K562 (cell line): ENCODE results near the gene SLC8A2. TPM values are rescaled to one million over a fixed set of nuclear protein-coding genes. Genes with fewer than 3 reads are reported as not detected.
A peak's percentile ranks its signal among the peaks of the same experiment; 100 is the strongest.

ENCODE experiments used
- ATAC-seq: fragments of 200-7000 bp; cut with Tn5 transposase; 3 replicates; pipeline ENCODE4 v1.9.1; 2020; ENCODE audit warnings: moderate library complexity
- BruUV-seq: library from RNA; stranded (reverse); fragments of 400-500 nt; replicated peaks from 2 replicates; lab custom pipeline; 2021; lab: Mats Ljungman, UMichigan
- CTCF ChIA-PET: fragments of 300-600 bp; formaldehyde crosslinking; extraction: SDS; loops from one replicate; lab custom pipeline; 2021; ENCODE audit warnings: low intra/inter-chr PET ratio; lab: Yijun Ruan, JAX
- POLR2A ChIA-PET: fragments of 300-600, 350-650 bp; sonication (Branson Sonifier 250); formaldehyde crosslinking; extraction: SDS; loops from one replicate; lab custom pipeline; 2021; ENCODE audit warnings: antibody characterized with exemption, inconsistent platforms; lab: Yijun Ruan, JAX
- DNase-seq, 4 experiments: peaks; one replicate each; pipeline versions ENCODE4 v3.0.0 to v3.0.0-alpha.2; 2011 to 2018; ENCODE audit warnings: low spot score in 3 of 4, mixed read lengths in 3 of 4; ENCODE audit errors: extremely low read depth in 1 of 4
- FAIRE-seq: peaks from 2 replicates; lab custom pipeline; 2011; peaks lifted over from hg19 to GRCh38; lab: Jason Lieb, UNC
- H2AFZ ChIP-seq: 2 replicates; pipeline ENCODE4 v1.6.0; 2011; ENCODE audit warnings: low read depth, low read length, control low read depth, inconsistent platforms
- H3K27ac ChIP-seq: fragments of 200-600 bp; 3 replicates; pipeline ENCODE4 v1.8.0; 2011; ENCODE audit warnings: low read depth, mild to moderate bottlenecking, control low read depth, inconsistent platforms, low read length, moderate library complexity, mixed read lengths; ENCODE audit errors: extremely low read depth
- H3K27me3 ChIP-seq, 2 experiments: fragments of 300-600 bp in 1 of 2; 2 replicates in 1 of 2; 3 replicates in 1 of 2; pipeline versions ENCODE4 v1.6.0 to v1.8.0; 2011; ENCODE audit warnings: inconsistent platforms in 2 of 2, low read length in 2 of 2, mild to moderate bottlenecking in 1 of 2, mixed read lengths in 1 of 2, moderate library complexity in 1 of 2; ENCODE audit not compliant: control insufficient read depth in 2 of 2, insufficient read depth in 2 of 2
- H3K36me3 ChIP-seq: fragments of 300-600 bp; 3 replicates; pipeline ENCODE4 v1.8.0; 2011; ENCODE audit warnings: mild to moderate bottlenecking, low read length, inconsistent platforms; ENCODE audit not compliant: control insufficient read depth, insufficient read depth
- H3K4me1 ChIP-seq, 2 experiments: fragments of 200-600 bp in 1 of 2; replicated peaks in 1 of 2; 2 replicates in 1 of 2; 3 replicates in 1 of 2; pipeline versions ENCODE4 v1.5.1 to v1.8.0; 2011; ENCODE audit warnings: inconsistent platforms in 2 of 2, low read length in 2 of 2, mild to moderate bottlenecking in 1 of 2, mixed read lengths in 1 of 2, moderate library complexity in 1 of 2; ENCODE audit not compliant: control insufficient read depth in 2 of 2, insufficient read depth in 2 of 2
- H3K4me2 ChIP-seq: 2 replicates; pipeline ENCODE4 v1.6.1; 2011; ENCODE audit warnings: low read length, control low read depth, inconsistent platforms, mixed read lengths; ENCODE audit not compliant: insufficient read depth
- H3K4me3 ChIP-seq: fragments of 200-600 bp; sonication (generic), shearing (Covaris generic); 2 replicates; pipeline ENCODE4 v1.5.1; 2016; ENCODE audit warnings: control low read depth, inconsistent platforms
- H3K79me2 ChIP-seq: fragments of 200-600 bp; 3 replicates; pipeline ENCODE4 v1.8.0; 2011; ENCODE audit warnings: low read length, inconsistent platforms; ENCODE audit not compliant: control insufficient read depth, insufficient read depth
- H3K9ac ChIP-seq, 2 experiments: 2 replicates each; pipeline versions ENCODE4 v1.6.0 to v1.6.1; 2011; ENCODE audit warnings: low read depth in 2 of 2, low read length in 2 of 2, control low read depth in 1 of 2, inconsistent platforms in 1 of 2, mild to moderate bottlenecking in 1 of 2, mixed read lengths in 1 of 2; ENCODE audit not compliant: insufficient read depth in 1 of 2
- H3K9me1 ChIP-seq: one replicate; pipeline ENCODE4 v1.6.0; 2011; ENCODE audit warnings: inconsistent platforms, mild to moderate bottlenecking, low read length, moderate library complexity; ENCODE audit not compliant: control insufficient read depth, insufficient read depth
- H3K9me3 ChIP-seq: replicated peaks from 2 replicates; pipeline ENCODE4 v1.5.1; 2011; ENCODE audit warnings: low read depth, low read length, inconsistent platforms; ENCODE audit not compliant: control insufficient read depth, insufficient read depth
- H4K20me1 ChIP-seq: replicated peaks from 2 replicates; pipeline ENCODE4 v1.6.1; 2011; ENCODE audit warnings: low read length, inconsistent platforms, mixed read lengths; ENCODE audit not compliant: control insufficient read depth, insufficient read depth
- CTCF ChIP-seq, 3 experiments: IDR thresholded peaks in 2 of 3; conservative IDR thresholded peaks in 1 of 3; 2 replicates each; pipeline ENCODE4 v1.5.1; 2011 to 2012; ENCODE audit warnings: low read length in 3 of 3, mild to moderate bottlenecking in 3 of 3, control low read depth in 2 of 3, improper control_type of control experiment in 1 of 3, inconsistent platforms in 1 of 3, low read depth in 1 of 3, mixed read lengths in 1 of 3, moderate library complexity in 1 of 3; ENCODE audit not compliant: insufficient read depth in 2 of 3
- EGR1 ChIP-seq: fragments of 450-650 bp; conservative IDR thresholded peaks from 2 replicates; pipeline ENCODE4 v1.6.1; 2017; ENCODE audit warnings: mild to moderate bottlenecking
- GATAD2A ChIP-seq: fragments of 450-650 bp; IDR thresholded peaks from 2 replicates; pipeline ENCODE4 v1.6.1; 2017
- NFRKB ChIP-seq: fragments of 450-650 bp; IDR thresholded peaks from 2 replicates; pipeline ENCODE4 v1.6.1; 2016; ENCODE audit warnings: low read depth
- NR1H2 ChIP-seq: sonication (generic); formaldehyde crosslinking; IDR thresholded peaks from 2 replicates; pipeline ENCODE4 v1.4.0; 2020; ENCODE audit warnings: mild to moderate bottlenecking, missing genetic modification reagents
- PML ChIP-seq: IDR thresholded peaks from 2 replicates; pipeline ENCODE4 v1.6.1; 2012; ENCODE audit warnings: low read length, inconsistent platforms
- RAD51 ChIP-seq: fragments of 450-650 bp; IDR thresholded peaks from 2 replicates; pipeline ENCODE4 v1.7.1; 2016; ENCODE audit warnings: low read depth, mild to moderate bottlenecking, borderline replicate concordance
- SNRNP70 ChIP-seq: fragments of 200-400 bp; formaldehyde crosslinking; optimal IDR thresholded peaks from 2 replicates; pipeline ENCODE3; 2017; ENCODE audit warnings: low read depth, low read length
- SRSF7 ChIP-seq: fragments of 200-400 bp; formaldehyde crosslinking; optimal IDR thresholded peaks from 2 replicates; pipeline ENCODE3; 2017; ENCODE audit warnings: mild to moderate bottlenecking, low read depth, low read length
- ZBTB12 ChIP-seq: fragments of 250-450 bp; sonication (Bioruptor Pico); IDR thresholded peaks from 2 replicates; pipeline ENCODE4 v1.4.0; 2020
- ZBTB33 ChIP-seq: sonication (generic); formaldehyde crosslinking; IDR thresholded peaks from 2 replicates; pipeline ENCODE4 v1.8.1; 2023; ENCODE audit warnings: mild to moderate bottlenecking, missing genetic modification reagents
- ZHX1 ChIP-seq: fragments of 150-350 bp; conservative IDR thresholded peaks from 2 replicates; pipeline ENCODE4 v1.6.1; 2014; ENCODE audit warnings: low read length
- ZKSCAN3 ChIP-seq: fragments of 250-450 bp; sonication (Bioruptor Pico); IDR thresholded peaks from 2 replicates; pipeline ENCODE4 v1.4.0; 2020
- ZNF23 ChIP-seq: fragments of 250-450 bp; sonication (Bioruptor Pico); IDR thresholded peaks from 2 replicates; pipeline ENCODE4 v1.4.0; 2020; ENCODE audit warnings: mild to moderate bottlenecking
- WGBS: fragments of 100-300 bp; shearing (Covaris generic); methylation state at CpG from one replicate; pipeline ENCODE4 v1.1.6; 2016; ENCODE audit warnings: low coverage, mixed read lengths; ENCODE audit not compliant: insufficient coverage; ENCODE audit errors: missing lambda C conversion rate; 5-methylcytosine and 5-hydroxymethylcytosine counted together
- in situ Hi-C: fragments of 300-500 bp; cut with MboI; formaldehyde crosslinking; loops from 4 replicates; pipeline ENCODE4 v1.15.0; 2018; ENCODE audit warnings: inconsistent platforms, mixed read lengths
- intact Hi-C: fragments of 100-400 bp; cut with micrococcal nuclease; formaldehyde crosslinking; loops from 2 replicates; pipeline ENCODE4 v1.14.2; 2022
- polyA plus RNA-seq, 8 experiments: library from polyadenylated mRNA; depleted of rRNA in 4 of 8; stranded (reverse) in 5 of 8; unstranded in 3 of 8; fragments of >200 nt; fragmentation: Nextera tagmentation in 2 of 8; fragmentation: Illumina TruSeq in 1 of 8; extraction: Ambion mirVana in 2 of 8; extraction: Trizol in 1 of 8; gene quantifications; 2 replicates each; pipeline versions ENCODE4 v1.2.1 to v1.2.3, GENCODE V29; 2011 to 2014; ENCODE audit warnings: inconsistent platforms in 1 of 8, missing spikeins in 1 of 8
- total RNA-seq, 7 experiments: library from RNA; depleted of rRNA in 6 of 7; stranded (reverse); fragments of >200 nt in 6 of 7; fragmentation: Illumina TruSeq in 2 of 7; extraction: Trizol in 2 of 7; gene quantifications; 2 replicates each; pipeline versions ENCODE4 v1.2.1 to v1.2.3, GENCODE V29; 2011 to 2021; ENCODE audit warnings: low replicate concordance in 1 of 7

Gene SLC8A2
- total and polyA plus RNA-seq, 9 of the 15 experiments (the other 6 are each of a cell fraction or from before 2014, with no cell fraction given), result 0.07 to 0.66 (median 0.24) TPM; not detected in 3

GRCh38 chr19:47430041-47430802 is 41.5 kb downstream of the SLC8A2 start:
- Histone ChIP-seq H3K36me3 (no peaks in the 10 kb centered on the region), H3K27ac (no peak overlapping the region), H3K79me2 (no peaks in the 10 kb centered on the region), H3K4me3 (no peak overlapping the region), H3K4me2 (no peak overlapping the region), H3K9me3 (no peaks in the 10 kb centered on the region), H4K20me1 (peaks cover 7% of the 10 kb centered on the region; the same call in 1 of the 2 replicates), H3K27me3 (peaks cover 0 to 13% of the 10 kb centered on the region in 2 experiments; a peak in 1 of 5 replicates), H2AFZ (no peak overlapping the region), H3K9ac (0 out of 4 replicates have a peak overlapping the region, but pooled peaks of 1 of the 2 experiments have one; percentile 33), H3K4me1 (peaks cover 11 to 35% of the 10 kb centered on the region in 2 experiments; a peak in 3 of 5 replicates), H3K9me1 (no peaks in the 10 kb centered on the region)
- no peak for FAIRE-seq
- WGBS, result 55% methylated on average over 47 of the region's 69 CpGs
- DNase-seq, result no peak
- POLR2A ChIA-PET, result interaction anchor here (0.6 to 0.9 kb wide), 2 partner anchors 16 to 65 kb away, joined by 3 to 4 read pairs; no protein-coding TSS in a partner anchor
- in situ Hi-C loops, result no loop called here
- intact Hi-C loops, result no loop called here
- ATAC-seq, result no peak
- no TSS peak for BruUV-seq
- CTCF ChIA-PET, result interaction anchor here (1.0 kb wide), 1 partner anchor 267 kb away, joined by 4 read pairs; no protein-coding TSS in a partner anchor
- TF ChIP-seq ZBTB12 (no peak), NFRKB (no peak), ZKSCAN3 (CRISPR knock-in tag) (no peak), NR1H2 (CRISPR knock-in tag) (no peak), GATAD2A (no peak), CTCF (IDR thresholded peaks at IDR 0.05 in 2 of 3, conservative IDR thresholded peaks at IDR 0.05 in 1 of 3; ENCODE audit: insufficient read depth in 2 of 3, low read depth in 1 of 3, low read length in 3 of 3) (0 out of 6 replicates have a peak, but pooled peaks of 1 of the 3 experiments have one; percentile 19), ZNF23 (CRISPR knock-in tag) (no peak), SRSF7 (peak; percentile 66), ZHX1 (no peak), ZBTB33 (CRISPR knock-in tag) (peak; percentile 68; the same call in 1 of the 2 replicates), EGR1 (no peak), RAD51 (no peak), SNRNP70 (no peak), PML (no peak)
